ENCODE results near the gene ANKRD40CL.
"Not testable (repeated sequence)": the region's sequence is repeated elsewhere in the genome, so short reads cannot be mapped to it uniquely, and the experiment has no call there.

ANKRD40CL gene

GRCh38 chr17:50767446-50767845 is at the start of gene ANKRD40CL:
TSS of gene ANKRD40CL (minus strand) at chr17:50767518. CDS start at chr17:50766913, 605 bp downstream.
- no peak for DNase-seq

- no peak for DNase-seq
Observed at GRCh38 chr17:50816271-50816670, 49.0 kb upstream of the ANKRD40CL start.

- DNase-seq = no peak
Observed at GRCh38 chr17:50815400-50815799, 48.1 kb upstream of the ANKRD40CL start.

GRCh38 chr17:50813583-50813982 is 46.3 kb upstream of the ANKRD40CL start:
- DNase-seq = no peak

- no peak for DNase-seq
Observed at GRCh38 chr17:50808888-50809287, 41.6 kb upstream of the ANKRD40CL start.

- no peak for DNase-seq
Observed at GRCh38 chr17:50808413-50808812, 41.1 kb upstream of the ANKRD40CL start.

GRCh38 chr17:50807675-50808074 is 40.4 kb upstream of the ANKRD40CL start:
- no peak for DNase-seq

- no peak for DNase-seq
Observed at GRCh38 chr17:50807009-50807408, 39.7 kb upstream of the ANKRD40CL start.

- no peak for DNase-seq
Observed at GRCh38 chr17:50806141-50806643, 38.9 kb upstream of the ANKRD40CL start.

GRCh38 chr17:50805486-50805885 is 38.2 kb upstream of the ANKRD40CL start:
- DNase-seq = no peak

- not testable (repeated sequence) for DNase-seq
Observed at GRCh38 chr17:50804749-50805475, 37.6 kb upstream of the ANKRD40CL start.

- DNase-seq = no peak
Observed at GRCh38 chr17:50803676-50804075, 36.4 kb upstream of the ANKRD40CL start.

- DNase-seq = no peak
Observed at GRCh38 chr17:50802609-50803571, 35.6 kb upstream of the ANKRD40CL start.

- DNase-seq = no peak
Observed at GRCh38 chr17:50800196-50800700, 32.9 kb upstream of the ANKRD40CL start.

- DNase-seq = no peak
Observed at GRCh38 chr17:50799582-50799981, 32.3 kb upstream of the ANKRD40CL start.

GRCh38 chr17:50798424-50799288 is 31.3 kb upstream of the ANKRD40CL start:
- DNase-seq = no peak

- DNase-seq = no peak
Observed at GRCh38 chr17:50797135-50797810, 30.0 kb upstream of the ANKRD40CL start.

GRCh38 chr17:50794361-50794760 is 27.0 kb upstream of the ANKRD40CL start:
- no peak for DNase-seq

GRCh38 chr17:50793007-50793406 is 25.7 kb upstream of the ANKRD40CL start:
- no peak for DNase-seq

- DNase-seq = no peak
Observed at GRCh38 chr17:50792132-50792531, 24.8 kb upstream of the ANKRD40CL start.

- no peak for DNase-seq
Observed at GRCh38 chr17:50790618-50791017, 23.3 kb upstream of the ANKRD40CL start.

- no peak for DNase-seq
Observed at GRCh38 chr17:50787106-50787505, 19.8 kb upstream of the ANKRD40CL start.
